GM11168 (cell line): ENCODE results near the gene ALG12.

ENCODE experiments used
- in situ Hi-C: fragments of 300-500 bp; cut with MboI; formaldehyde crosslinking; loops from one replicate; pipeline ENCODE4 v1.12.0; 2022; ENCODE audit warnings: low sequenced_read_pairs; ENCODE audit not compliant: unreplicated experiment

ALG12 gene

GRCh38 chr22:49916831-49917230 lies 1.4 kb downstream of the ALG12 start:
- in situ Hi-C loops, result no loop called here

- in situ Hi-C loops, result no loop called here
Observed at GRCh38 chr22:49915610-49916009, 2.6 kb downstream of the ALG12 start.

- in situ Hi-C loops, result no loop called here
Observed at GRCh38 chr22:49914256-49914655, 4.0 kb downstream of the ALG12 start.

- in situ Hi-C loops, result no loop called here
Observed at GRCh38 chr22:49913446-49913845, 4.8 kb downstream of the ALG12 start.

GRCh38 chr22:49913026-49913425 lies 5.2 kb downstream of the ALG12 start:
- in situ Hi-C loops, result no loop called here

- in situ Hi-C loops, result no loop called here
Observed at GRCh38 chr22:49911881-49912625, 6.2 kb downstream of the ALG12 start.

GRCh38 chr22:49910229-49911155 lies 7.7 kb downstream of the ALG12 start:
- in situ Hi-C loops, result no loop called here

- in situ Hi-C loops, result no loop called here
Observed at GRCh38 chr22:49909476-49910205, 8.6 kb downstream of the ALG12 start.

GRCh38 chr22:49907807-49908206 lies 10.4 kb downstream of the ALG12 start:
- in situ Hi-C loops, result no loop called here

- in situ Hi-C loops, result no loop called here
Observed at GRCh38 chr22:49906799-49907290, 11.4 kb downstream of the ALG12 start.

GRCh38 chr22:49906071-49906798 lies 12.0 kb downstream of the ALG12 start:
- in situ Hi-C loops, result no loop called here

- in situ Hi-C loops, result no loop called here
Observed at GRCh38 chr22:49905465-49905864, 12.8 kb downstream of the ALG12 start.

- in situ Hi-C loops, result no loop called here
Observed at GRCh38 chr22:49904040-49904369, 14.2 kb downstream of the ALG12 start.

- in situ Hi-C loops, result no loop called here
Observed at GRCh38 chr22:49903322-49904039, 14.8 kb downstream of the ALG12 start.

GRCh38 chr22:49901457-49901856 lies 16.8 kb downstream of the ALG12 start:
- in situ Hi-C loops, result no loop called here

GRCh38 chr22:49900441-49901230 lies 17.6 kb downstream of the ALG12 start:
- in situ Hi-C loops, result no loop called here

GRCh38 chr22:49899530-49899929 lies 18.7 kb downstream of the ALG12 start:
- in situ Hi-C loops, result no loop called here

GRCh38 chr22:49897015-49897684 lies 21.1 kb downstream of the ALG12 start:
- in situ Hi-C loops, result no loop called here
